Astrocyte of the spinal cord (primary cell): ENCODE results near the gene GDF10.

Experiments used
- DNase-seq: peaks from one replicate; pipeline ENCODE4 v3.0.0; 2011; ENCODE audit warnings: low read depth, low spot score
- H3K4me3 ChIP-seq: 2 replicates; pipeline ENCODE4 v1.5.1; 2011; ENCODE audit warnings: low read depth, mild to moderate bottlenecking, low read length, moderate library complexity
- in situ Hi-C: cut with HindIII; loops from 2 replicates; pipeline ENCODE4 v1.10.0; 2017; ENCODE audit warnings: low sequenced_read_pairs
- TF ChIP-seq, protein P1 (sequence below): IDR thresholded peaks from 2 replicates; pipeline ENCODE4 v1.5.1; 2012; ENCODE audit warnings: low read depth, mild to moderate bottlenecking, low read length, inconsistent platforms

GDF10 gene

DNA sequence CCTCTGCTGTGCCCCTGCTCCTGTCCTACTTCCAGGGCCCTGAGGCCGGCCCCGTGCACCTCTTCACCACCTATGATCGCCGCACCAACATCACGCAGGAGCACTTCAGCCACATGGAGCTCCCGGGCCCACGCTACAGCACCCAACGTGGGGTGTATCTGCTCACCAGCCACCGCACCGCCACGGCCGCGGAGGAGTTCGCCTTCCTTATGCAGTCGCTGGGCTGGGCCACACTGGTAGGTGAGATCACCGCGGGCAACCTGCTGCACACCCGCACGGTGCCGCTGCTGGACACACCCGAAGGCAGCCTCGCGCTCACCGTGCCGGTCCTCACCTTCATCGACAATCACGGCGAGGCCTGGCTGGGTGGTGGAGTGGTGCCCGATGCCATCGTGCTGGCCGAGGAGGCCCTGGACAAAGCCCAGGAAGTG is 50.0 kb downstream of the GDF10 start:
- no peak for DNase-seq
- H3K4me3 ChIP-seq: no peak overlapping the region
- in situ Hi-C loops: no loop called here
- TF ChIP-seq, protein P1, sequence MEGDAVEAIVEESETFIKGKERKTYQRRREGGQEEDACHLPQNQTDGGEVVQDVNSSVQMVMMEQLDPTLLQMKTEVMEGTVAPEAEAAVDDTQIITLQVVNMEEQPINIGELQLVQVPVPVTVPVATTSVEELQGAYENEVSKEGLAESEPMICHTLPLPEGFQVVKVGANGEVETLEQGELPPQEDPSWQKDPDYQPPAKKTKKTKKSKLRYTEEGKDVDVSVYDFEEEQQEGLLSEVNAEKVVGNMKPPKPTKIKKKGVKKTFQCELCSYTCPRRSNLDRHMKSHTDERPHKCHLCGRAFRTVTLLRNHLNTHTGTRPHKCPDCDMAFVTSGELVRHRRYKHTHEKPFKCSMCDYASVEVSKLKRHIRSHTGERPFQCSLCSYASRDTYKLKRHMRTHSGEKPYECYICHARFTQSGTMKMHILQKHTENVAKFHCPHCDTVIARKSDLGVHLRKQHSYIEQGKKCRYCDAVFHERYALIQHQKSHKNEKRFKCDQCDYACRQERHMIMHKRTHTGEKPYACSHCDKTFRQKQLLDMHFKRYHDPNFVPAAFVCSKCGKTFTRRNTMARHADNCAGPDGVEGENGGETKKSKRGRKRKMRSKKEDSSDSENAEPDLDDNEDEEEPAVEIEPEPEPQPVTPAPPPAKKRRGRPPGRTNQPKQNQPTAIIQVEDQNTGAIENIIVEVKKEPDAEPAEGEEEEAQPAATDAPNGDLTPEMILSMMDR: no peak

DNA sequence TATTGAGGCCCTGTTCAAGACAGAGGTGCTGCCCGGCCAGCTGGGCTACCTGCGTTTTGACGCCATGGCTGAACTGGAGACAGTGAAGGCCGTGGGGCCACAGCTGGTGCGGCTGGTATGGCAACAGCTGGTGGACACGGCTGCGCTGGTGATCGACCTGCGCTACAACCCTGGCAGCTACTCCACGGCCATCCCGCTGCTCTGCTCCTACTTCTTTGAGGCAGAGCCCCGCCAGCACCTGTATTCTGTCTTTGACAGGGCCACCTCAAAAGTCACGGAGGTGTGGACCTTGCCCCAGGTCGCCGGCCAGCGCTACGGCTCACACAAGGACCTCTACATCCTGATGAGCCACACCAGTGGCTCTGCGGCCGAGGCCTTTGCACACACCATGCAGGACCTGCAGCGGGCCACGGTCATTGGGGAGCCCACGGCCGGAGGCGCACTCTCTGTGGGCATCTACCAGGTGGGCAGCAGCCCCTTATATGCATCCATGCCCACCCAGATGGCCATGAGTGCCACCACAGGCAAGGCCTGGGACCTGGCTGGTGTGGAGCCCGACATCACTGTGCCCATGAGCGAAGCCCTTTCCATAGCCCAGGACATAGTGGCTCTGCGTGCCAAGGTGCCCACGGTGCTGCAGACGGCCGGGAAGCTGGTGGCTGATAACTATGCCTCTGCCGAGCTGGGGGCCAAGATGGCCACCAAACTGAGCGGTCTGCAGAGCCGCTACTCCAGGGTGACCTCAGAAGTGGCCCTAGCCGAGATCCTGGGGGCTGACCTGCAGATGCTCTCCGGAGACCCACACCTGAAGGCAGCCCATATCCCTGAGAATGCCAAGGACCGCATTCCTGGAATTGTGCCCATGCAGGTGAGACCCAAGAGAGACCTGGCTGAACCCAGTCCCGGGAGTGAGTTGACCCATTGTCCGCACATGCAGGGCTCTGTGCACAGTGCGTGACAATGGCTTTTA is 51.0 kb downstream of the GDF10 start:
- DNase-seq: no peak
- TF ChIP-seq, protein P1: no peak
- in situ Hi-C loops: no loop called here
- no peak overlapping the region for H3K4me3 ChIP-seq

DNA sequence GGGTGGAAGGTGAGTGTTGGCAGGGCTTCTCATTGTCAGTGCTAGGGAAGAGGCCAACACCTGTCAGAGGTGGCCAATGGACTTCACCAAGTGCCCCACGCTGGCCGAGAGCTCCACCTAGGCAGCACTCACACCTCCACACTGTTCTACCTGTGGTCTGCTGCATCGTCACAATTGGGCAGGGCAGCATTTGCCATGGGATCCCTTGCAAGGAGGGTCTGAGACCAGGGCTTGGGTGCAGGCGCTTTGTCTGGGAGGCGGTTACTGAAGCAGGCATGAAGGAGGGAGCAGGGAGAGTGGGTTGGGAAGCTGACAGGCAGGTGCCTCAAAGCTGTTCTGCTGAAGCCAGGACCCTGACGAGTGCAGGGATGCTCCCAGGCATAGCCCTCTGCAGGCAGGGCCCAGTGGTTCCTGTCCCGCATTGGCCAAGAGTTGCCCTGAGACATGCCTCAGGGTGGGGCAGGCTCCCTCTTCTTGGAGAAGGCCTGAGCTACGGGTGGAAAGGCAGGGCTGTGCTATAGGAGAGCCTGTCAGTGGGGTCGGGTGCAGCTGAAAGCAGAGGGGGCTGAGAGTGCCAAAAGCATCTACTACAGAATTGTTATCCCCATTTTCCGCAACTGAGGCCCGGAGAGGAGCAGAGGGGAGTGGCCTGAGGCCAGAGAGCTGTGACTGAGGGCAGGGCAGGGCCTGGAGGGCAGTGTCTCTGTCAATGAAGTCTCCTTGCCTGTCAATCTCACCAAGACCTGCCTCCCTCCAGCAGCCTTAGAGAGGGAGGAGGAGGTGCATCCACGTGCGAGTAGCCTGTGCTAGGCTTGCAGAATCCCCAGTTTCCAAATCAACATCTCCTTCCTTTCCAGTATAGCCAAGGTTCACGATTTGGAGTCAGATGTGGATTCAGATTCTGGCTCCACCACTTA is 52.2 kb downstream of the GDF10 start:
- in situ Hi-C loops: no loop called here
- DNase-seq: no peak
- no peak overlapping the region for H3K4me3 ChIP-seq
- TF ChIP-seq, protein P1: no peak

- no peak for DNase-seq
- in situ Hi-C loops: no loop called here
- no peak overlapping the region for H3K4me3 ChIP-seq
- TF ChIP-seq, protein P1: no peak
These were observed 53.4 kb downstream of the GDF10 start for GRCh38 chr10:47353351-47353750.

- in situ Hi-C loops: no loop called here
- DNase-seq: peak; percentile 11
- TF ChIP-seq, protein P1: peak; percentile 39
- H3K4me3 ChIP-seq: no peak overlapping the region
These were observed 54.2 kb downstream of the GDF10 start for GRCh38 chr10:47354165-47354564.

DNA sequence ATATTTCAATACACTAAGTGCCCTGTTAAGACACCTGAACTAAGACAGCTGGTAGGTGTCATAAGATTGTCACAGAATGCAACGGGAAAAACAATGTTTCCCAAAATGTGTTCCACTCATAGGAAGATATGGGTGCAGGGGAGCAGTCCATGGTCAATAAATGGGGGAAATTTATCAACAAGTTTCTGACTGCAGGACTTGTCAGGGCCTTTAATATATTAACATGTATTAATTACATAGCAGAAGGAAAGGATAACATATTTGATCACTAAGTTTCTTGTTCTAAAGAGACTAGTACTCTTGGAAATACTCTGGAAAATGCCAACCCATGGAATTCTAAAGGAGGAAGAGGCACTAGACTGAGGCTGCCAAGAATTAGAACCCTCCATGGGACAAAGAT is 54.9 kb downstream of the GDF10 start:
- no peak for DNase-seq
- TF ChIP-seq, protein P1: no peak
- in situ Hi-C loops: no loop called here
- H3K4me3 ChIP-seq: no peak overlapping the region
